HG03066 (cell line): ENCODE data around the gene NES.

ENCODE experiments used
- ATAC-seq: cut with Tn5 transposase; IDR thresholded peaks from one replicate; pipeline ENCODE4 v1.9.1; 2021; ENCODE audit warnings: low read depth; ENCODE audit not compliant: unreplicated experiment

The NES gene

DNA sequence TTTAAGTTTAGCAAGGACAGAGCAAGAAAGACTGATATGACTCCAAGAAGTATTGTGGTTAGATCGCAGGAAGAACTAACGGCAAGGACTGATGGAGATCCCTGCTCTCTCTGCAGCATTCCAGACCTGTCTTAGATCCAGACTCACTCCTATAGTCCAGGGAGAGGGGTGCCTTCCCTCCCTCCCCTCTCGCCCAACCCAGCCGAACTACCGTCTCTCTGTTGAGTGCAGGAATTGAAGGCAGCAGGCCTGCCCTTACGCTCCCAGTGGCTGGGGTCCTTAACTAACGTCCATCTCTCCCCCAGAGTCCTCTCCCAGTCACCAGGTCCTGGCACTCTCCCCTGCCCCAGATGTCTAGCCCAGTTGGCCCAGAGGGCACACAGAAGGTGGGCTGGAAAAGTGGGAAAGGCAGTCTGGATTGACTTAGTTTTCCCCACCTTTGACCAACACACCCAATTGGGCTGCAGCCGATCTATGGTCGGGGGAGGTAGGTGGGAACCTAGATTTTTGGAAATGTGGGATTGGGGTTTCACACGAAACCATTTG is 27.0 kb upstream of the NES start:
- ATAC-seq = no peak

DNA sequence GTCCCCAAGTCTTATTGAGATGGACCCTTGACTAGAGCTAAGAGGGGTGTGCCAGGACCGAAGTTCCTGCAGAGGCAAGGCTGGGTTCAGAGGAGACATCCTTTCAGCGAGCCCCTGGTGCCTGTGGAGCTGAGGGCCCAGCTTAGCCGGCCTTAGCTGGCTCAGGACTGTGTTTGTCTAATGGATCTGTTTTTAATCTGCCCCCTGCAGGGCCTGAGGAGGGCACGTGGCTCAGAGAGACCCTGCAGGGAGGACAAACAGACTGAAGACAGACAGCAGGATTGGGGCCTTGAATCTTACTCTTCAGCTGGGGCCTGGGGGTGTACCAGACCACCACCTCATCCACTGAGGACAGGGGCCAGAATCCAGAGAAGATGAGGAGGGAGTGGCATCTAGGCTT is 26.5 kb upstream of the NES start:
- ATAC-seq = no peak

DNA sequence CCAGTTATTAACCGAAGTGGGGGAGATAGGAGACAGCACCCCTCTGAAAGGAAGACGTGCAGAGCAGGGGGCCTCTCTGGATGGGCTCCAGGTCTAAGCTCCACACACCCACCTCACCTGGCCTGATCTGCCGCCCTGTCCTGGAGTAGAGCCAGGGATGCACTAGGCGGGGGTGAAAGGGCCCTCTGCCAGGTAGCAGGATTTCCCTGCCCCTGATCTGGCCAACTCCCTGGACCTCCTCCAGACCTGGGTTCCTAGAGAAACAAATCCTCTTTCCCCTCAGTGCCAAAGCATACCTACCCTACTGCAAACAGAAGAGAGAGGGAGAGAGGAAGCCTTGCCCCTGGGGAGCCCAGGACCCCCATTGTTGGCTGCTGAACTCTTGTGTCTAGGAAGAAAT is 26.1 kb upstream of the NES start:
- no peak for ATAC-seq

DNA sequence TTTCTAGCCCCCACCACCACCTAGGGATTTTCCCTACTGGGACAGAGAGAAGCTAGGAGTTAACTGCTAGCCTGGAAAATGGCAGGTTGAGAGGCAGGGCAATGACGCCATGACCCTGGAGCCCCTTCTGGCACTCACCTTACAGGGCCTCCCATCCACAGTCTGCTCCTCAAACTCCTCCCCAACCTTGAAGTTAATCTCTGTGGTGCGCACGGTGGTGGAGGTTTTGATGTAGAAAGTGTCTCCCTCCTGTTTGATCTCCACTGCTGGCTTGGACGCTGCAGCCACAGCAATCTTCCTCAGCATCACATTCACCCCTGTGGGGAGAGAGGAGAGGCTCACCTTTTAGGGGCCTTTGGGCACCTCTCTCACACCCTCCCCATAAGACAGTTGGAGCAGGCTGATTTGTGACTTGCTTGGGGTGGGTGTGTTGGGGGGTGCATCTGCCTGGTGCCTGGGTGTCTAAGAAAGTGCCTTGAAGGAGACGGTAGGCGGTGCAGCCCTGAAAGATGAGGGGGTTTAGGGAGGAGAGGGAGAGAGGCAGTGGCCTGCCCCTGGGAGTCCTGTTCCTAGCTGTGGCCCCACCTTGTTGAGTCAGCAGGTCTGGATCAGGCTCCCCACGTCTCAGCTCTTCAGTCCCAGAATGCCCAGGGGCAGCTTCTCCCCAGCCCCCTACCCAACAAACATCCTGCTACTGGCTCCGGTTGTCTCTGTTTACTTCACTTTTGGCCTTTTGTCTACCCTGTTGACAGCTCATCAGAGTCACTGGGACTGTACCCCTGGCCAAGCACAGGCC is 23.7 kb upstream of the NES start:
- no peak for ATAC-seq

DNA sequence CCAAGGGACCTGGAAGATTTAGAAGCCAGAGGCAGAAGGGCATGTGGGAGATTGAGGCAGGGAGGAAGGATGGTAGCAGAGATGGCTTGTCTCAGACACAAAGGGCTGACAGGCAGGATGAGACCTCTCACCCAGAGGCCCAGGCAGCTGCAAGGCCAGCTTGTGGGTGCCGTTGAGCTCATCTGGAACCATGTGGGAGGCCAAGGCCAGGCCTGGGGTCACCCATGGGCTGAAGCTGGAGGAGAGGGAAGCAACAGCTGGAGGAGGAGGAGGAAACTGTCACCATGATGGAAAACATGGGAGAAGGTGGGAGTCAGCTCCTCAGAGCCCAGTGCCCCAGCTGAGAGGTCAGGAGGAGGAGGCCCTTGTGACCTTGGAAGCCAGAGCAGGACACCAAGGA is 21.8 kb upstream of the NES start:
- no peak for ATAC-seq

DNA sequence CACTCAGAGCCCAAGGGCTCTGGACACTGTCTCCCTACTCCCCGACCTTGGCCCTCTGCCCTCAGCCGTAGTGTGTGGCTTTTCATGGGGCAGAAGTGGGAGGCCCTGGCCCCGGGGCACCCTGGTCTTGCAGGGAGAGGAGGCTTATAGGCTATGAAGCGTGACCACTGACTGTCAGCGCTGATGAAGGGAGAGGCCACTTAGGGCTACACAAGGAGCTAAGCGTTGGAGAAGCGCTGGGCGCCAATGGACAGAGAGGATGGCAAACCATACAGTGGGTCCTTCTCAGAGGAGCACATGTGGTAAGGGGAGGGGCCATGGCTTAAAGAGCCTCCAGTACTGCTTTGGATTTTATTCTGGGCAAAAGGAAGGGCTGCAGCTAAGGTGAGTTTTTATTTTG is 20.3 kb upstream of the NES start:
- no peak for ATAC-seq

DNA sequence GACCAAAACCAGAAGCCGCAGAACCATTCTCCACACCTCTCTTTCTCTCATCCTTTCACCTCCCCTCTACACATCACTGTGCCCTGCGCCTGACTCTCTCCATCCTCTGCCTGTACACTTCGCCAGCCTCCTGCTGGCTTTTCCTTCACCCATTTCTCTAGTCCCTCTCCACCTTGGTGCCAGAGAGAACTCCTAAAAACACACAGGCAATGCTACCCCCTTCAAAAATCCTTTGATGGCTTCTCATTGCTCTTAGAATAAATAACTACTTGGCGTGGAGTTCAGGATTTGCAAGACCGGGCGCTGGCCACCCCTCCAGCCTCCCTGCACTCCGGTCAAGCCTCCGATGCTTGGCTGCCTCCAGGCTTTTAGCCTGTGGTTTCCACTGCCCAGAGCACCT is 19.5 kb upstream of the NES start:
- ATAC-seq = no peak

DNA sequence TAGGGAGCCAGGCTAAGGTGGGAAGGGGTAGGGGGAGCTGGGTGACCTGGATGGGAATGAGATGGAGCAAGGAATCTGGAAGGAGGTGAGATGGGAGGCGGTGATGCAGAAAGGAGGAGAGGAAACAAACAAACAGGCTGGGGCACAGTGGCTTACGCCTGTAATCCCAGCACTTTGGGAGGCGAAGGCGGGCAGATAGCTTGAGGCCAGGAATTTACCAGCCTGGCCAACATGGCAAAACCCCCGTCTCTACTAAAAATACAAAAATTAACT is 17.4 kb upstream of the NES start:
- ATAC-seq = no peak

DNA sequence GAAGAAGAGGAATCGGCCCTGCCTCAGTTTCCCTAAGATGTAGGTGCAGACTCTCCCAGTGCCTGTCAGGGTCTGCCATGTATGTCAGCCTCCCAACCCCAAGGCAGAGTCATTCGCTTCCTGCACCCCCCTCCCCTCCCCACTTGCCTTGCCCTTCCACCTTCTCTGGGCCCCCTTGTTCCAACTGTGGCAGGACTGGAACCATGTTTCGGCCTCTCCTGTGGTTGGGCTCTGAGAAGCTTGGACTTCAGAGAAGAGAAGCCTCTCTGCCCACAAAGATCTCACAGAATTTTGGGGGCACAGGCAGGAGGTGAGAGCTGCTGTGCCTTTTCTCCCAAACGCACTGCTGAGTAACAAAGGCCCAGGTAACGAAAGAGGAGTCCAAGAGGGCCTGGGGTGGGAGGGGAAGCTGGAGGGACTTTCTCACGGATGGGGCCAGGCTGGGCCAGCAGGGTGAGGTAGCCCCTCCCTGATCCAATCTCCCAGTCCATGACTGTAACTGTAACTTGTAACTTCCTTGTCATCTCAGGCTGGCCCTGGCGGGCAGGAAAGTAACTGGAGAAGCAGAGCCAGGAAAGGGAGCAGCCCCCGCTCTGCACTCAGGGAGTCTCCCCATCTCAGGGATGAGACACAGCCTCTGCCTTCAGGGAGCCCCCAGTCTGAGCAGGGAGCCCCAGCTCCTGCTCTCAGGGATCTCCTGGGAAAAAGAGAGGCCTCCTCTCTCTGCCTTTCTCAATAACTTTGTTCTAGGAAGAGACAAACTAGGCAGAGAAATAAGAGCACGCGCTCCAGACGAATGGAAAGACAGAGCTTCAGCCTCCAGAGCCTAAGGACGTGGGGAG is 16.9 kb upstream of the NES start:
- ATAC-seq = no peak

DNA sequence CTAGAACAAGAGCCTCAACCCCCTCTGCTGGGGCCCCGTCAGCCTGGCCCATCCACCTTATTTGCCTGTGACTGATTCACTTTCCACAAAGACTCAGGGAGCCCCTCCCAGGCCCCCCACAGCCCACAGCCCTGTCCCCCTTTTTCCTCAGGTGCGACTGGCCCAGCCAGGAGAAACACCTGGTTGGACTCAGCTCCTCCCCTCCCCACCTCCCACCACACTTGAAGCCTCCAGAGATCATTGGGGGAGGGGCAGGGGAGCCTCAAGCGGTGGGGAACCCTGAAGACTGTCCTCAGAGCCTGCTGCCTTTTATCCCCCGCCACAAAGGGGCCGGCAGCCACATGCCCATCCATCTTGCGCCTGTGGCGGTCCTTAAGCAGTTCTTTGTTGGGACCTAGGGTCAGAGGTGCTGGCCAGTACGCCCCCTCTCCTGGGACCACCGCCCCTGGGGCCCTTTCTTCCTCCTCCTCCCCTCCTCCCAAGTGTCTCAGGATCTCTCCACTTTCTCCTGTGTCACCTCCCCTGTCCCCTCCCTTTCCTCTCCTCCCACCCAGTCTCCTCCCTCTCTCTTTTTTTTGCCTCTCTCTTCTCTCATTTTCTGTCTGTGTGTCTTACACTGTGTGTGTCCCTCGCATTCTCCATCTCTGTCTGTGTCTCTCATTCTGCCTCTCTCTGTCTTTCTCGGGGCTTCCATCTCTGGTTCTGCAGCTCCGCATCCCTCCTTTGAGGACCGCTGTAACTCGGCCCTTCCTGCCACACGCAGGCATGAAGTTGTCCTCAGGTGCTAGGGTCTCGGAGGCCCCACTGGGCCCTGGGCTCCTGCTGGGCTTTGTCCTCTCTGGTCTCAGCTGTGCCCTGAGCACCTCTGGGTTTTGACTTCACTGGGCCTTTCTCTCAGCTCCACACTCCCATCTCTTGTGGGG is 16.0 kb upstream of the NES start:
- no peak for ATAC-seq

DNA sequence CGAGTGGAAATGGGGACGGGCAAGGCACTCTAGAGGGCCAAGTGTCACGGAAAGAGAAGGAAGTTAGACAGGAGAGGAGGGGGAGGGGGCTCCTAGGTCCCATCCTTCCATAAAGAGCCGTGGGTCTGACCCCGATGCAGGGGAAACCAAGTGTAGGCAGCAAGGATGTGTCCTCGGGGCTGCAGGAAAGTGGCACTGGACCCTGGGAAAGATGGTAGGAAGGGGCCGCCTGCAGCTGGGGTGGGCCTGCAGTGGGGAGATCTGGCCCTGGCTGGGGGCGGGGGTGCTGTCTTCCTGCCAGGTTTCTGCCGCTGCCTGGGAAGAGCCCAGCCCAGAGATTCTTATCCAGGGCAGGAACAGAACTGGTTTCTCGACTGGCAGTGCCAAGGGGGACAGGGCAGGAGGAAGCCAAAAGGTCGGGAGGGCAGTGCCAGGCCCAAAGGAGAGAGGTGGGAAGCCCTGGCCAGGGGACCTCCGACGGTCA is 15.3 kb upstream of the NES start:
- no peak for ATAC-seq

DNA sequence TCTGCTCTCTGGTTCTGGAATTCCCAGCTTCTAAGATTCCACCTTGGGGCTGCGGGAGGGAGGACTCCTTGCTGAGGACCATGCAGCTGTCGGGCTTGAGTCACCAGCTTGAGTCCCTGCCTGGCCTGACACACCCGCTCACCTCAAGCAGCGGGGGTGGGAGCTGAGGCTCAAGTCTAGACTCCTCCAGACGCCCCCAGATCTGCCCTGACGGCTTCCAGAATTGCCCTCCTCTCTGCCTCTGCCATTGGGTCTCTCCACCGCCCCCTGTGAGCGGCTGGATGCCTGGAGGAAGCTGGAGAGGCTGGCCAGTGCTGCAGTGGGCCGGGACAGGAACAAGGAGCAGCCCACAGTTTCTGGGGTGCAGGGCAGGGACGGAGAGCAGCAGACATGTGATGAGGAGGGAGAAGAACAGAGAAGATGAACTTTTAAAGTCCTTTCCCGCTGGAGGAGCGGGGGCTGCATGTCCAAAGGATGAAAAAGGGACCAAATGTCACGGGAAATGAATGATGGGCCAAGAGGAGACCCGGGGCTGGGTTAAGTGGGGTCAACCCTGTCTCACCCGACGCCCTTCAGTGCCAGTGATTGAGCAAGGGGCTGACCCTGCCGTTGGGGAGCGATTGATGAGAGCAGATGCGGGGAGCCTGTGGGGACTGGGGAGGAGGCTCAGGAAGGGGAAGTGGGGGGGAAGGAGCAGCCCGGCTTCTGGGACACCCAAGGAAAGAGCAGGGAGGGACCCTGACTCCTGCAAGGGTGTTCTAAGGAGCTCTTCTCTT is 14.6 kb upstream of the NES start:
- ATAC-seq = no peak

DNA sequence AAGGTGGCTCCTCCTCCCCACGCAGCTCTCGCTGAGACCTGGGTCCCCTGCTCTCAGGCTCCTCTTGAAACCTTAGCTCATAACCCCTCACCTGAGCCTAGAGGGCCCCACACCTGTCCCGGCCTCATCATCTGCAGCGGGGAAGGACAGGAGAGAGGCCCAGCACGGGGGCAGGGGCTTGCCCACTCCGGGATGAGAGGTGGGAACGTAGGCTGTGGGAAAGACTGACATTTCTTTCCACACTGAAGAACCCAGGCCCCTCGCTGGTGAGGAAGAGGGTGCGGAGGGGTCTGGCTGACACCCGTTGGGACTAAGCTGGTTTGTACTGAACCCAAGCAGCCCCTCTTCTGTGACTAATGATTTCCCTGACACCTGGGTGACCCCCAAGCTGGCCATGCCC is 14.0 kb upstream of the NES start:
- no peak for ATAC-seq

DNA sequence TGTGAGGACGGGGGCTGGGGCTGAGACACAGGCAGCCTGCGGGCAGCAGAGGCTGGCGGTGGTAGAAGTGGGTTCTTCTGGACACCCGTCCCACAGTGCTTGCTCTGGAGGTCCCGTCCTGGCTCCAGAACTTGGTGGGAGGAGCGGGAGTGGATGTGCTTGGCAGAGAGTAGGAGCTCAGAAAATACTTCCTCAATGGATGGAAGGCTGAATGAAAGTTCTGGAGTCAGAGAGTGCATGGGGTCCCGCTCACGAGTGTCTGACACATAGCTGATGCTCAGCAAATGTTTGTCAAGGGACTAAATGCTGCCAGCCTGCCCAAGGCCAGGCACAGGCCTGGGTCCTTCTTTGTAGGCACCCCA is 13.4 kb upstream of the NES start:
- no peak for ATAC-seq

DNA sequence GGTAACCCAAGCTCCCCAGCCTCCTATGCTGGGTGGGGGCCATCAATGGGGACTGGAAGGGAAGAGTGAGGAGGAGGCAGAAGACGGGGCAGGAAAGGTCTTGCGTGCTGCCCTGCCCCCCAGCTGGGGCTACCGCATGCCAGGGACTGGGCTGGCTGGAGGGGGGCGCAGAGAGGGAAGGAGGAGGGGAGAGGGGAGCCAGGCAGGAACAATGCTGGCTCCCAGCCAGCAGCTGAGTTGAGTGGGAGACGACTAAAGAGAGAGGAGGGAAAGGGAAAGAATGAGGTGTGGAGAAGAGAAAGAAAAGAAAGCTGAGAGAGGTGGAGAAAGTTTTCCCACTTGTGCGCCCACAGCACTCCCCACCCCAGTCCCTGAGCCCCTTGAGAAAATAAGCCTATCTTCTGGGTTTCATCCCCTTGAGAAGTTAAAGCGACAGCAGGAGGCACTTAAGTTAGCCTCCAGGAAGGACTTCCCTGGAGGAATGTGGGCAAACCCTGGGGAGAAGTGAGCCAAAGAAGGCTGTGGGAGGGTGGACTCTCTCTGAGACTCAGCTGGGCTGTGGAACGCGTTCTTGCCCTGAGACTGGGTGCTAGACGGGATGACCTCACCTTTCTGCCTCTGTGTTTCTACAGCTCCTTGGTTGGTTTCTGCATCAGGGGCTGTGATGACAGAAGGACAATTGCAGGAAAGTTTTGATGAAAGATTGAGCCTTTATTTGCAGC is 12.9 kb upstream of the NES start:
- ATAC-seq = no peak

DNA sequence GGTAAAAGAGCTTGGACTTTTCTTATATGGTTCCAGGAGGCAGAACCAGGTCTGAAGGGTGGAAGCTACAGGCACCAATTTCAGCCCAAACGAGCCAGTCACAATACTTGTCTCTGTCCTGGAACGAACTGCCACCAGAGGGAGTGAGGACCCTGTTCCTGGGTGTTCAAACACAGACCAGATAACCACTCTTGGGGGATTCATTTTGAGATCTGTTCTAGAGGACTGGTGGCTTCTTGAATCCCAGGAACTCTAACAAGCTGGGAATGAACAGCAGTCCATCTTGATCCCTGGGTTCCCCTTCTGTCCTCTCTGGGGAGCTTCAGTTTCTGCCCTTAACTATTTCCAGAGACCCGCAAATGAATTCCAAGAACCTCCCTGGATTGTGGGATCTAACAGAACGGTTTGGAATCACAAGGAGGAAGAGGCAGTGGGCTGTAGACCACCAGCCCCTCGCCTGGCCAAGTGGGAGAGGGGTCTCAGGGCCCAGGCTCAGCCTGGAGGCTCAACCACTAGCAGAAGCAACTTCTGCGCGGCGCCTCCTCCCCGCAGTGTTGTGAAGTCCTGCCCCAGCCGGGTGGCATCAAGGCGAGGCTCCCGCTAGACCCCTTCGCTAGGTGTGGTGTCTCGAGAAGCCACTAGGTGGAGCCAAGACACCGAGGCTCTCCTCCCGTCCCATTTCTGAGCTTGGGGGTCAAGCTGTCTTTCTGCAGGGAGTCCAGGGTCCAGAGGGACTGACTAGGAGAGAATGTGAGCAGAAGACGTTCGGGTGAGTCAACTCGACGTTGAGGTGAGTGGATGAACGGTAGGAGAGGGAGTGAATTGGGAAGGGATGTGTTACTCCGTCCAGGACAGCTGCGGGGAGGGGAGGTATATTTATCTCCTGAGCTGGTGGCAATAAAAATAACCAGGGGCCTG is 12.1 kb upstream of the NES start:
- ATAC-seq = no peak

DNA sequence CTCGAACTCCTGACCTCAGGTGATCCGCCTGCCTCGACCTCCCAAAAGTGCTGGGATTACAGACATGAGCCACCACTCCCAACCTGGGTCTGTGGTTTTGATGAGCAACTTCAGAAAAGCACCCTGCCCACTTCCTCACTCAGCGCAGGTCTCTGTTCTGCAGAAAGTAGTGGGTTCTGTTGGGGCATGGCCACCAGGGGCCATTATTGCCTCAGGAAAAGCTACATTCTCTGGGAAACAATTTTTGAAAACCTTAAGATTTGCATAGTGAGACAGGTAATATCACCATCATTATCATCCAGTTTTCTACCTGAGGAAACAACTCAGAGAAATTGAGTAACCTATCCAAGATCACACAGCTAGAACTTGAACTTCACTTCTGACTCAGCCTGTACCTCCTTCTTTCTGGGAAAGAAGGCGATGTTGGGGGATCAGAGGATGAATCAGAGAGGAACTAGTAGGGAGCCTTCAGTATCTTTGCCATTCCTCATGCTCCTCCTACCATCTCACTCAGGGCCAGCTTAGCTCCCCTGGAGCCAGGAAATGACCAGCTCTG is 7.1 kb upstream of the NES start:
- no peak for ATAC-seq
